Endodermal cell (in vitro differentiated cells): ENCODE results near the gene JARID2. TPM values are rescaled to one million over a fixed set of nuclear protein-coding genes. Genes with fewer than 3 reads are reported as not detected.

Source experiments
- DNase-seq: peaks from one replicate; pipeline ENCODE4 v3.0.0-alpha.2; 2017
- H3K27ac ChIP-seq: 2 replicates; pipeline ENCODE4 v1.5.1; 2013; ENCODE audit warnings: mild to moderate bottlenecking, low read depth, low read length, moderate library complexity
- H3K27me3 ChIP-seq: 2 replicates; pipeline ENCODE4 v1.6.1; 2013; ENCODE audit warnings: mild to moderate bottlenecking, low read length, moderate library complexity; ENCODE audit not compliant: insufficient read depth, control insufficient read depth, poor library complexity, severe bottlenecking
- H3K36me3 ChIP-seq: 2 replicates; pipeline ENCODE4 v1.7.0; 2013; ENCODE audit warnings: mild to moderate bottlenecking, low read length, moderate library complexity; ENCODE audit not compliant: control insufficient read depth, insufficient read depth
- H3K4me1 ChIP-seq: one replicate; pipeline ENCODE4 v1.7.0; 2013; ENCODE audit warnings: low read length; ENCODE audit not compliant: control insufficient read depth, insufficient read depth
- H3K4me3 ChIP-seq: 2 replicates; pipeline ENCODE4 v1.5.1; 2013; ENCODE audit warnings: mild to moderate bottlenecking, low read length, moderate library complexity
- H3K9ac ChIP-seq: 2 replicates; pipeline ENCODE4 v1.6.1; 2013; ENCODE audit warnings: mild to moderate bottlenecking, low read length, moderate library complexity; ENCODE audit not compliant: poor library complexity, severe bottlenecking; ENCODE audit errors: extremely low read depth
- H3K9me3 ChIP-seq: 2 replicates; pipeline ENCODE4 v1.6.1; 2013; ENCODE audit warnings: mild to moderate bottlenecking, low read length, moderate library complexity; ENCODE audit not compliant: control insufficient read depth
- H3K27ac Mint-ChIP-seq: 2 replicates; pipeline ENCODE4 v1.8.0; 2020; ENCODE audit warnings: mixed read lengths
- H3K27me3 Mint-ChIP-seq: 2 replicates; pipeline ENCODE4 v1.8.0; 2021; ENCODE audit warnings: mild to moderate bottlenecking, mixed read lengths; ENCODE audit not compliant: insufficient read depth
- H3K36me3 Mint-ChIP-seq: 2 replicates; pipeline ENCODE4 v1.8.0; 2020; ENCODE audit warnings: low read depth, mixed read lengths
- H3K4me1 Mint-ChIP-seq: 2 replicates; pipeline ENCODE4 v1.8.0; 2020; ENCODE audit warnings: mixed read lengths
- H3K4me3 Mint-ChIP-seq: 2 replicates; pipeline ENCODE4 v1.8.0; 2020; ENCODE audit warnings: mild to moderate bottlenecking, moderate library complexity, mixed read lengths
- H3K9me3 Mint-ChIP-seq: 2 replicates; pipeline ENCODE4 v1.8.0; 2020; ENCODE audit warnings: mild to moderate bottlenecking, mixed read lengths
- WGBS, 2 experiments: methylation state at CpG; one replicate each; pipeline versions ENCODE4 v1.1.5 to v1.1.7; 2013; ENCODE audit warnings: missing lambda C conversion rate in 2 of 2, mixed read lengths in 1 of 2; ENCODE audit not compliant: insufficient coverage in 1 of 2, insufficient read length in 1 of 2; 5-methylcytosine and 5-hydroxymethylcytosine counted together
- total RNA-seq, 2 donors: library from RNA; stranded (reverse); fragmentation: NEBNext Ultra II Directional in 1 of 2; extraction: Animal tissue kit (Norgen Biotek cat#: 25700) in 1 of 2; gene quantifications; 2 replicates in 1 of 2; 3 replicates in 1 of 2; pipeline ENCODE4 v1.2.1, GENCODE V29; 2021
- TF ChIP-seq, protein P1 (sequence below): fragments of 200-600 bp; sonication (generic); conservative IDR thresholded peaks from 2 replicates; pipeline ENCODE4 v1.5.0; 2021; ENCODE audit warnings: antibody characterized with exemption, mild to moderate bottlenecking

The JARID2 gene
- total RNA-seq, 2 donors from 2014 or later: 42.5 to 77.0 TPM

DNA sequence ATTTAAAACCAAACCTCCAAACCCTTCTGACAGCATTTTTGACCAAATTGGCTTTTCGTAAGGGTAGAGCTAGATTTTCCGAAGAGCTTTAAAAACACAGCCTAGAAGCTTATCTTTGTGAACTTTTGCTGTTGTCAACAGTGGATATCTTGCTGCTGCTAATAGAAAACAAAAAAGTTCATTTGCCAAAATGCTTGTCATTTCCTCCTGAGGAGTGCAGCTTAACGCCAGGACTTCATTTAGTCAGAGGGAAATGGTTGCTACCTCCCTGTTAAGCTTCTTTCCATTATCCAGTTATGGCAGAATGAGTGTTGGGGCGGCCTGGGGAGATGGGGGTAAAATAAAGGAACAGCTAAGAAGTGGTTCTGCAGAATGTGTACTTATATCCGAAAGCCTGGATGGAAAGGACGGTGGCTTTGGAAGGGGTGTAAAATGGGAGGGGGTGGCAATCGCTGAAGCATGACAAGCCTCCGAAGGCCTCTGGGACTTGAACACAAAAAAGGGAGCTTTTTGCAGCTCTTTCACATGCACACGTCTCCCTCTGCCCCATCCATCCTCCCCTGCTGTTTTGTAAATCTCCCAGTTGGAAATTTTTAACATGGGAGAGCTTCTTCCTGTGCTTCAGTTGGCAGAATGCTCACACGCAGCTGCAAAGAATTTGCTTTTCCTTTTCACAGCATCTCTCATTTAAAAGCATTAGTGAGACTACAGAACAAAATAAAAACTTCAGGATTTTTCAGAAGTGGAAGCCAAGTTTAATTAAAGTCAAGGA is 22.5 kb downstream of the JARID2 start:
- 10 to 21% methylated on average over 7 to 10 of the region's 10 CpGs for WGBS, 2 experiments
- no peaks in the 10 kb centered on the region for H3K27me3 ChIP-seq
- Mint-ChIP-seq H3K4me1 (peaks cover 66% of the 10 kb centered on the region), H3K9me3 (no peaks in the 10 kb centered on the region), H3K27ac (peak overlapping the region; percentile 81), H3K36me3 (peaks cover 8% of the 10 kb centered on the region), H3K27me3 (no peaks in the 10 kb centered on the region), H3K4me3 (peak overlapping the region; percentile 42)
- TF ChIP-seq, protein P1, sequence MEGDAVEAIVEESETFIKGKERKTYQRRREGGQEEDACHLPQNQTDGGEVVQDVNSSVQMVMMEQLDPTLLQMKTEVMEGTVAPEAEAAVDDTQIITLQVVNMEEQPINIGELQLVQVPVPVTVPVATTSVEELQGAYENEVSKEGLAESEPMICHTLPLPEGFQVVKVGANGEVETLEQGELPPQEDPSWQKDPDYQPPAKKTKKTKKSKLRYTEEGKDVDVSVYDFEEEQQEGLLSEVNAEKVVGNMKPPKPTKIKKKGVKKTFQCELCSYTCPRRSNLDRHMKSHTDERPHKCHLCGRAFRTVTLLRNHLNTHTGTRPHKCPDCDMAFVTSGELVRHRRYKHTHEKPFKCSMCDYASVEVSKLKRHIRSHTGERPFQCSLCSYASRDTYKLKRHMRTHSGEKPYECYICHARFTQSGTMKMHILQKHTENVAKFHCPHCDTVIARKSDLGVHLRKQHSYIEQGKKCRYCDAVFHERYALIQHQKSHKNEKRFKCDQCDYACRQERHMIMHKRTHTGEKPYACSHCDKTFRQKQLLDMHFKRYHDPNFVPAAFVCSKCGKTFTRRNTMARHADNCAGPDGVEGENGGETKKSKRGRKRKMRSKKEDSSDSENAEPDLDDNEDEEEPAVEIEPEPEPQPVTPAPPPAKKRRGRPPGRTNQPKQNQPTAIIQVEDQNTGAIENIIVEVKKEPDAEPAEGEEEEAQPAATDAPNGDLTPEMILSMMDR: no peak
- no peak overlapping the region for H3K9ac ChIP-seq
- no peaks in the 10 kb centered on the region for H3K9me3 ChIP-seq
- H3K36me3 ChIP-seq: no peaks in the 10 kb centered on the region
- DNase-seq: peak; percentile 84
- peak overlapping the region; percentile 50 for H3K27ac ChIP-seq
- H3K4me3 ChIP-seq: peak overlapping the region; percentile 64
- peaks cover 43% of the 10 kb centered on the region for H3K4me1 ChIP-seq

GRCh38 chr6:15269011-15269410 is 23.1 kb downstream of the JARID2 start:
- Histone ChIP-seq H3K27me3 (no peaks in the 10 kb centered on the region), H3K9me3 (no peaks in the 10 kb centered on the region), H3K4me3 (peak overlapping the region; percentile 64), H3K36me3 (no peaks in the 10 kb centered on the region), H3K4me1 (peaks cover 40% of the 10 kb centered on the region), H3K27ac (peak overlapping the region; percentile 50), H3K9ac (no peak overlapping the region)
- Mint-ChIP-seq H3K27me3 (no peaks in the 10 kb centered on the region), H3K4me1 (peaks cover 62% of the 10 kb centered on the region), H3K27ac (peak overlapping the region; percentile 81), H3K9me3 (no peaks in the 10 kb centered on the region), H3K4me3 (peak overlapping the region; percentile 42), H3K36me3 (peaks cover 12% of the 10 kb centered on the region)
- DNase-seq: no peak
- 51 to 84% methylated on average over 3 of the region's 4 CpGs for whole genome bisulfite sequencing, 2 experiments
- TF ChIP-seq, protein P1: no peak

- Histone ChIP-seq H3K27ac (no peak overlapping the region), H3K27me3 (no peaks in the 10 kb centered on the region), H3K9me3 (no peaks in the 10 kb centered on the region), H3K9ac (no peak overlapping the region), H3K4me1 (peaks cover 38% of the 10 kb centered on the region), H3K36me3 (no peaks in the 10 kb centered on the region), H3K4me3 (no peak overlapping the region)
- Mint-ChIP-seq H3K4me1 (peaks cover 60% of the 10 kb centered on the region), H3K27me3 (no peaks in the 10 kb centered on the region), H3K4me3 (no peak overlapping the region), H3K27ac (no peak overlapping the region), H3K36me3 (peaks cover 12% of the 10 kb centered on the region), H3K9me3 (no peaks in the 10 kb centered on the region)
- no peak for DNase-seq
- TF ChIP-seq, protein P1: no peak
- WGBS, 2 experiments: 81% methylated on average over 1 of the region's 1 CpG; no CpG with 5 or more reads in 1 of the 2 experiments
Observed at GRCh38 chr6:15269619-15270018, 23.8 kb downstream of the JARID2 start.
